ENCODE results near the gene CPEB2.
A peak's percentile ranks its signal among the peaks of the same experiment; 100 is the strongest.
"Not testable (repeated sequence)": the region's sequence is repeated elsewhere in the genome, so short reads cannot be mapped to it uniquely, and the experiment has no call there.

The CPEB2 gene

GRCh38 chr4:15043922-15044321, 41.6 kb downstream of the CPEB2 start:
- no peak for DNase-seq (ENCODE audit: low spot score)

GRCh38 chr4:15054541-15054940, 52.3 kb downstream of the CPEB2 start:
- DNase-seq (ENCODE audit: low spot score): no peak

DNA sequence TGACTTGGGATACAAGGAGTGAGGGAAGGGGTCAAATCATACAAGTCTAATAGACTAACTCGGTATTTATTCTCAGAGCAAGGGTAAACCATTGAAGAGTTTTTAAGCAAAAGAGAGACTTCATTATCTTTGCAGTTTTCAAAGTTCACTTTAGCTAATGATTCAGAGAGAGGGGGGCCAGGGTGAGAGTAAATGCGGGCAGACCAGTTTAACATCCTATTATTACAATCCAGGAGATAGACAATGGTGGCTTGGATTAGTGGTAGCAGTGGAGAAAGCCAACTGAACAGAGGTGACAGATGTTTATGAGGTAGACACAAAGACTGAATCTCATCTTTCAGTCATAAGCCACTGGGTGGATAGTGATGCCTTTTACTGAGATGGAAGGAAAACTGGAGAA, 57.9 kb downstream of the CPEB2 start:
- DNase-seq (ENCODE audit: low spot score): no peak

DNA sequence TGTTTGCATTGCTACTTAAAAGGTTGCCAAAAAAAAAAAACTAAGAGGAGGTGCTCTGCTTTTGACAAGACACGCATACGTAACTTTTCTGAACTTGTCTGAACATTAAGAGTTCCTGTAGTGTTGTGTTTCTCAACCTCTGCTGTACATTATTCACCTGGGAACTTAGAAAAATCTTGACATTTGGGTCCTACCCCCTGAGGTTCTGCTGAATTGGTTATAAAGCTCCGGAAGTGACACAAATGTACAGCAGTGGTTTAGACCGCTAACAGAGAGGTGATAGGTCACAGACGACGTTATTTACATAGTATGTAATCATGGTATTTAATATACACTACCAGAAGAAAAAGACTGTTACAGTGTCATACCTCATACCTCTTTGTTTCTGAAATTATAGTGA, 61.1 kb downstream of the CPEB2 start:
- DNase-seq (ENCODE audit: low spot score): no peak

DNA sequence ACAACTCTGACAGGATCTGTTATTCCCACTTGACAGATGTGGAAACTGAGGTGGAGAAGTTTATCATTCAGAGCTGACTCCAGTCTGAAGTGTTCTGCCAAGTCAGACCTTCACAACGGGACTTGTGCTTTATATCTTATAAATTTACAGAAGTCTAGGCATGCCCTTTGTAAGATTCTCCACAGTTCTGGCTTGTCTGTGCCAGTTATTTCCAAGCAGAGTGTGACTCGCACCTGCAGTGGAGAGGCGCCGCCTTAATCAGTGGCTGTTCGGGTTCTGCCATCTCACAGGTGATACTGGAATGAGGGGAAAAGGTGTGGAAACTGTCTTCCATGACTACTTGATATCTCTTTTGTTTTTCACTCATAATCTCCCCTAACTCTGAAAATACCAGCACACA, 63.2 kb downstream of the CPEB2 start:
- DNase-seq (ENCODE audit: low spot score): no peak

DNA sequence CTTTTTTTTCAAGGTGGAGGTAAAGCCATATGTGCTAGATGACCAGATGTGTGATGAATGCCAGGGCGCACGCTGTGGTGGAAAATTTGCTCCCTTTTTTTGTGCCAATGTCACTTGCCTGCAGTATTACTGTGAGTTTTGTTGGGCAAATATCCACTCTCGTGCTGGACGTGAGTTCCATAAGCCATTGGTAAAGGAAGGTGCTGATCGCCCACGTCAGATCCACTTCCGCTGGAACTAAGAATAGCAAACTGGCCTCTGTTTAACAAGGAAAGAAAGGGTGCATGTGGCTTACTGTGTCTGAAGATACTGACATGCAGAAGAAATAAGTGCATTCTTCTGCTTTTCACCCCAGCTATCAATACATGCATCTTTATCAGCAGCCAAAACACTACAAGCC, 63.9 kb downstream of the CPEB2 start:
- DNase-seq (ENCODE audit: low spot score): no peak

DNA sequence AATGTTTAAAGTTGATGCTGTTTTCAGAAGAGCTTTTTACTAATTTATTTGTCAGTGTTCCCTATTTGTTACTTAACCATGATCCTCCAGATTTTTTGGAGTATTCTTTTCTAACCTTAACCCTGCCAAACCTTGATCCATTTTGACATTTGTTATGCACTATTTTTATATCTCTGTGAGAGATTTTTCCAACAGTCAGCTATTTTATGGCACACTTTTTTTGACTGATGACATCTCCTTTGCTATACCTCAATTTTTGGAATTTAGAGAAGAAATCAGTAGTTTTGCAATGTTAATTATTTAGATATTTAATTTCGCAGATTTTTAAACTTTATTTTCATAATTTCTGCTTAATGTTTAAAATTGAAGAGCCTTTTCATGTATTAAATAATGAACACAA, 66.0 kb downstream of the CPEB2 start:
- DNase-seq (ENCODE audit: low spot score): no peak

GRCh38 chr4:15075875-15076274, 73.6 kb downstream of the CPEB2 start:
- no peak for DNase-seq (ENCODE audit: low spot score)

DNA sequence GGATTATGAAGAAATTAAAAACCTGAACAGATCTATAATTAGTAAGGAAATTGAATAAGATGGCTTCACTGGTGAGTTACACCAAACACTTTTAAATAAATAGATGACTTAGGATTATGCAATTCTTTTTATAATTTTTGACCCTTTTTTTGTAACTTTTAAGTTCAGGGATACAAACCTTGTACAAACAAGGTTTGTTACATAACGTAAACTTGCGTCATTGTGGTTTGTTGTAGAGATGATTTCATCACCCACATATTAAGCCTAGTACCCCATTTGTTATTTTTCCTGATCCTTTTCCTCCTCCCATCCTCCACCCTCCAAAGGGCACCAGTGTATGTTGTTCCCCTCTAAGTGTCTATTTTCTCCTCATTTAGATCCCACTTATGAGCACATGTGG, 75.7 kb downstream of the CPEB2 start:
- no peak for DNase-seq (ENCODE audit: low spot score)

DNA sequence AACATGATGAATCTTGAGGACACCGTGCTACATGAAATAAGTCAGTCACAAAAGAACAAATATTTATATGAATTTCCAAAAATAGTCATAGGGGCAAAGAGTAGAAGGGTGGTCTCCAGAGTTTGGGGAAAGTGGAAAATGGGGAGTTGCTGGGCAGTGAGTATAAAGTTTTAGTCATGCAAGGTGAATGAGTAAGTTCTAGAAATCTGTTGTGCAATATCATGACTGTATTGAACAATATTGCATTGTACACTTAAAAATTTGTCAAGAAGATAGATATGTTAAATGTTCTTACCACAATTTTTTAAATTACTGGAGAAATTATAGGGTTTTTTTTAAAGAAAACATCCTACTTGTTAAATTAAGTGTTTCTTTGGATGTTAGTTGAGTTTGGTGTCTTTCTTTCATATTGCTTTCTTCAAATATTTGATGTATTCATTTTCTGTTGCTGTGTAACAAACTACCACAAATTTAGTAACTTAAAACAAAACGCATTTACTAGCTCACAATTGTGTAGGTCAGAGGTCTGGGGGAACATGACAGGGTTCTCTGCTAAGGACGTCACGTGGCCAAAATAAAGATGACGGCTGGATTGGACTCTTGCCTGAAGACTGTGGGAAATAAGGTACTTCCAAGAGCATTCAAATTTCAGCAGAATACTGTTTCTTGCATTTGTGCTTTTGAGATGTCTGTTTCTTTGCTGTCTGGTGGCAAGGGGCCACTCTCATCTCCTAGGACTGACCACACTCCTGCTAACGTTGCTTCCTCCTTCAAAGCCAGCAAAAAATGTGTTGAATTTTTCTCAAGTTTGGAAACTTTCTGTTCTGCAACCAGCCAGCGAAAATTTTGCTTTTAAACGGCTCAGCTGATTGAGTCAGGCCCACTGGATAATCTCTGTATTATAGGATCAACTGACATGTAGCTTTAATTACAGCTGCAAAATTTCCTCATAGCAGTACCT, 76.7 kb downstream of the CPEB2 start:
- no peak for DNase-seq (ENCODE audit: low spot score)

- no peak for DNase-seq (ENCODE audit: low spot score)
These were observed 82.5 kb downstream of the CPEB2 start for GRCh38 chr4:15084780-15085179.

DNA sequence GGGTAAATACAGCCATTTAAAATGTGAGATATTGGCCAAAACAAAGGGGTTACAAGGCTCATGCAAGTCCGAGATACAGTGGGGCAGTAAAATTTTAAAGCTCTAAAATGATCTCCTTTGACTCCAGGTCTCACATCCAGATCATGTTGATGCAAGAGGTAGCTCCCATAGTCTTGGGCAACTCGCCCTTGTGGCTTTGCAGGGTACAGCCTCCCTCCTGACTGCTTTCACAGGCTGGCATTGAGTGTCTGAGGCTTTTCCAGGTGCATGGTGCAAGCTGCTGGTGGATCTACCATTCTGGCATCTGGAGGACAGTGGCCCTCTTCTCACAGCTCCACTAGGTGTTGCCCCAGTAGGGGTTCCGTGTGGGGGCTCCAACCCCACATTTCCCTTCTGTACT, 83.5 kb downstream of the CPEB2 start:
- not testable (repeated sequence) for DNase-seq (ENCODE audit: low spot score)

DNA sequence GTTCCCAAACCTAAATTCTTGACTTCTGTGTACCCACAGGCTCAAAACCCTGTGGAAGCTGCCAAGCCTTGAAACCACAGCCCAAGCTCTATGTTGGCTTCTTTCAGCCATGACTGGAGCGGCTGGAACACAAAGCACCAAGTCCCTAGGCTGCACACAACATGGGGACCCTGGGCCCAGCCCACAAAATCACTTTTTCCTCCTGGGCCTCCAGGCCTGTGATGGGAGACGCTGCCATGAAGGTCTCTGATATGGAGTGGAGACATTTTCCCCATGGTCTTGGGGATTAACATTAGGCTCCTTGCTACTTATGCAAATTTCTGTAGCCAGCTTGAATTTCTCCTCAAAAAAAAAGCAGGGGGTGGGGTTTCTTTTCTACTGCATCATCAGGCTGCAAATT, 84.0 kb downstream of the CPEB2 start:
- not testable (repeated sequence) for DNase-seq (ENCODE audit: low spot score)

DNA sequence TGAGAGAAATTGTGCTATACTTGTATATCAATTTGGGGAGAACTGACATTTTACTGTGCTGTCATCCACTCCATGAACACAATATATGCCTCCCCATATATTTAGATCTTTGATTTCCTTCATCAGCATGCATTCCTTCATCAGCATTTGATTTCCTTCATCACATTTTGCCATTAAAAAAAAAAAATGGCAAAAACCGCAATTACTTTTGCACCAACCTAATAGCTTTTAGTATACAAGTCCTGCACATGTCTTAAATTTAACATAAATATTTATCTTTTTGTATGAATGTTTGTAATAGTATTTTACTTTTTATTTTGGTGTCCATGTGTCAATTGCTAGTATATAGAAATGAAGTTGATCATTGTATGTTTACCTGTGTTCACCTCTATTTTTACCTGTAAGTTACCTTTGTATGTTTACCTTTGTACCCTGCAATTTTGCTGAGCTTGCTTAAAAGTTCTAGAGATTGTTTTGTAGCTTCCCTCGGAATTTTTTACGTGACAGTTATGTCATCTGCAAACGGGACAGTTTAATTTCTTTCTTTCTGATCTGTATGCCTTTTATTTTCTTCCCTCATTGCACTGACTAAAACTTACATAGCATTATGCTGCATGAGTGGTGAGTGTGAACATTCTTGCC, 86.2 kb downstream of the CPEB2 start:
- DNase-seq (ENCODE audit: low spot score): no peak

DNA sequence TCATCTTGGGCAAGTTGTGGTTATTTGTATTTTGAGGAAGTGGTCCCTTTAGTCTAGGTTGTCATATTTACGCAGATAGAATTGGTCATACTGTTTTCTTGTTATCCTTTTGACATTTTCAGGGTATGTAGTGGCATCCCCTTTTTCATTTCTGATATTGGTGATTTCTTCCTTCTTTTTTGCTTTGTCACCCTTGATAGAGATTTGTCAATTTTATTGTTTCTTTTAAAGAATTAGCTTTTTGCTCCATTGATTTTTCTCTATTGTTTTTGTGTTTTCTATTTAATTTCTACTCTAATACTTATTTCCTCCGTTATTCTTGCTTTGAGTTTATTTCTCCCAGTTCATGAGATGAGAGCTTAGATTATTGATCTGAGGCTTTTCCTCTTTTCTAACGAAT, 87.7 kb downstream of the CPEB2 start:
- no peak for DNase-seq (ENCODE audit: low spot score)

DNA sequence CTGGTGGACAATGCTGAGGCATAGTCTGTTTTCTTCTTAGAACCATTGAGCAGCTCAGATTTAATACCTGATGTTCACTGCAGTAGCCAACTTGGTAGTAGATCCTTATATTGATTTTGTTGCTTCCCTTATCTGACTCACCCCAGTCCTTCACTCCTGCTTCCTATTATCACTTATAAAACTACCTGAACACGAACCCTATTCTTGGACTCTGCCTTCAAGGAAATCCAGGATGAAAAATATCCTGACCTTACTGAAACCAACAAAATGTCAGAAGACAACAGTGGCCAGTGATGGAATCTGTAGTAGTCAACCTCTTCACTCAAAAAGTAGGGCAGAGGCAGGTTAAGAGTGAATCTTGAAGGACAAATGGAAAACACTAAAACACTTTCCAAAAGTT, 98.1 kb downstream of the CPEB2 start:
- no peak for DNase-seq (ENCODE audit: low spot score)

DNA sequence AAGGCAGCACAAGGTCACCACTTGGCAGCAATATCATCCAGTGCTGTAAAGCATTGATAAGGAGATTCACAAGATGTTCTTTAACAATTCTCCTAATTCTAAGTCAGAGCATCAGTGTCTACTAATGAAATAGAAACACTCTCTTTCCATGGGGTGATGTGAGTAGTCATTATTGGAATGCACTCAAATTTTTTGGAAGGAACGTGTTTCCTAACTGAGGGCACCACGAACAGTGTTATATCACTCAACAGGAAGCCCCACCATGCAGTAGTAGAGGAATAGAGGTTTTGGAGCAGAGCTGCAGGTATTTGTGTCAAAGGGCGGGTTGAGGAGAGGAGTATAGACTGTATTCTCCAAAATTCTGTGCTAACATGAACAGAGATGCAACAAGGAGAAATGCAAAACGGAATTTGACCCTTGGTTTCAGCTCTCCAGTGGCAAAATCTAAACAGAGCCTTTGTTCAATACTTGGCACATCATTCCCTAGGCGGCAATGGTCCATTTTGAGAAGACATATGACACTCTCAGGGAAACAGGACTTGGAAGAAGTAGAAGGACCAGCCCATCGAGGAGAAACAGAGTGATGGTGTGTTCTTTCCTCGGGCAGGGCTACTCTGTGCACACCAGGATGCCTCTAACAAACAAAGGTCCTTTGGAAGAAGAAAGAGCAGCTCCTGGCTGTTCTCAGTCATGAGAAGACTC, 98.9 kb downstream of the CPEB2 start:
- no peak for DNase-seq (ENCODE audit: low spot score)

DNA sequence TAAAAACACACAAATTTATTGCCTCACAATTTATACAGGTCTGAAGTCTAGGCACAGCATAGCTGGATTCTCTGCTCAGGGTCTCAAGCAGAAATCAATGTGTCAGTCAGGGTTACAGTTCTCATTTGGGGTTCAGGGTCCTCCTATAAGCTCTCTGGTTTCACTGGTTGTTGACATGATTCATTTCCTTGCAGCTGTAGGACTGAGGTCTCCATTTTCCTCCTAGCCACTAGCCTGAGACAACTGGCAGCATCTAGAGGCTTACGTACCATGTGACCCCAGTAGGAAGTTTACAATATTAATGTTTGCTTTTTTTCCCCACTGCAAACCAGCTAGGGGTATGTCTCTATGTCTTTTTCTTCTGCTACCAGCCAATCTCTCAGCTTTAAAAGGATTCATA, 102.5 kb downstream of the CPEB2 start:
- no peak for DNase-seq (ENCODE audit: low spot score)

DNA sequence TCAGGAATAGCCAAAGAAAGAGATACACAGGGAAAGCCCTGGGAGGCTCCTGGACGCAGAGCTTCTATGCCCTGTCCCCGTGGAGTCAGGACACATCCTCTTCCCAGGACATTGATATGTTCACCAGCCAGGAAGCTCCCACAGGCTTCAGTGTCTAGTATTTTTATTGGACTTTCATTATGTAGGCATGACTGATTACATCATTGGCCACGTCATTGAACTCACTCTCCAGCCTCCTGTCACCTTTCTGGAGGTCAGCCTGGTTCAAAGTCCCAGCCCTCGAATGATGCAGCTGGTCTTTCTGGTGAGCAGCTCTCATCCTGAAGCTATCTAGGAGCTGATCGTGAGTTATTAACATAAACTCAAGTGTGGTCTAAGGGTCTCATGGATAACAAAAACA, 104.1 kb downstream of the CPEB2 start:
- DNase-seq (ENCODE audit: low spot score): peak; percentile 32

GRCh38 chr4:15109600-15109999, 107.3 kb downstream of the CPEB2 start:
- no peak for DNase-seq (ENCODE audit: low spot score)

- peak; percentile 30 for DNase-seq (ENCODE audit: low spot score)
These were observed 107.9 kb downstream of the CPEB2 start for GRCh38 chr4:15110120-15110571.

DNA sequence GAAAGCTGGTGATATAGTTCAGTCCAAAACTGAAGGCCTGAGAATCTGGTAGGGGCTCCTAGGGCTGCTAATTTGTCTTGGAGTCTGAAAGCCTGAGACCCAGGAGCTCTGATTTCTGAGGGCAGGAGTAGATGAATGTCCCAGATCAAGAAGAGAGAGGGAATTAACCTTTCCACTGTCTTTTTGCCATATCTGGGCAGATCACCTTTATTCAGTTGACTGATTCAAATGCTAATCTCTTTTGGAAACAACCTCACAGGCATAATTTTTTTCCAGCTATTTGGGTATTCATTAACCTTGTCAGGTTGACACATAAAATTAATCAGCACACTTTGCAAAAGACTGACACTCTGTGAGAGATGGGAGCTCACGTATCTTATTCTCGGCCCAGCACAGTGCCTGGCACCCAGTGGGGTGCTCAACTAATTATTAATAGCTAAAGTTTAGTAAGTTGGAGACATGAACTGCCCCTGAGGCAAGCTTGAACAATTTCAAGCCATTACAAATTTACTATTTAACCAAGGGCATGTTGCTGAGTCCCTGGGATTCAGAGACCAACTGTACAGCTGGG, 114.3 kb downstream of the CPEB2 start:
- peak; percentile 89 for DNase-seq (ENCODE audit: low spot score)
